ENCODE measurements around the gene SPOCK1. TPM values are rescaled to one million over a fixed set of nuclear protein-coding genes. Genes with fewer than 3 reads are reported as not detected.

Gene SPOCK1
- total and polyA plus RNA-seq, 9 of the 15 experiments (the other 6 are each of a cell fraction or from before 2014, with no cell fraction given): 0.01 to 0.35 (median 0.04) TPM; not detected in 6

GRCh38 chr5:137058089-137058488, 441.0 kb downstream of the SPOCK1 start (continued):
- TF ChIP-seq, protein P1, sequence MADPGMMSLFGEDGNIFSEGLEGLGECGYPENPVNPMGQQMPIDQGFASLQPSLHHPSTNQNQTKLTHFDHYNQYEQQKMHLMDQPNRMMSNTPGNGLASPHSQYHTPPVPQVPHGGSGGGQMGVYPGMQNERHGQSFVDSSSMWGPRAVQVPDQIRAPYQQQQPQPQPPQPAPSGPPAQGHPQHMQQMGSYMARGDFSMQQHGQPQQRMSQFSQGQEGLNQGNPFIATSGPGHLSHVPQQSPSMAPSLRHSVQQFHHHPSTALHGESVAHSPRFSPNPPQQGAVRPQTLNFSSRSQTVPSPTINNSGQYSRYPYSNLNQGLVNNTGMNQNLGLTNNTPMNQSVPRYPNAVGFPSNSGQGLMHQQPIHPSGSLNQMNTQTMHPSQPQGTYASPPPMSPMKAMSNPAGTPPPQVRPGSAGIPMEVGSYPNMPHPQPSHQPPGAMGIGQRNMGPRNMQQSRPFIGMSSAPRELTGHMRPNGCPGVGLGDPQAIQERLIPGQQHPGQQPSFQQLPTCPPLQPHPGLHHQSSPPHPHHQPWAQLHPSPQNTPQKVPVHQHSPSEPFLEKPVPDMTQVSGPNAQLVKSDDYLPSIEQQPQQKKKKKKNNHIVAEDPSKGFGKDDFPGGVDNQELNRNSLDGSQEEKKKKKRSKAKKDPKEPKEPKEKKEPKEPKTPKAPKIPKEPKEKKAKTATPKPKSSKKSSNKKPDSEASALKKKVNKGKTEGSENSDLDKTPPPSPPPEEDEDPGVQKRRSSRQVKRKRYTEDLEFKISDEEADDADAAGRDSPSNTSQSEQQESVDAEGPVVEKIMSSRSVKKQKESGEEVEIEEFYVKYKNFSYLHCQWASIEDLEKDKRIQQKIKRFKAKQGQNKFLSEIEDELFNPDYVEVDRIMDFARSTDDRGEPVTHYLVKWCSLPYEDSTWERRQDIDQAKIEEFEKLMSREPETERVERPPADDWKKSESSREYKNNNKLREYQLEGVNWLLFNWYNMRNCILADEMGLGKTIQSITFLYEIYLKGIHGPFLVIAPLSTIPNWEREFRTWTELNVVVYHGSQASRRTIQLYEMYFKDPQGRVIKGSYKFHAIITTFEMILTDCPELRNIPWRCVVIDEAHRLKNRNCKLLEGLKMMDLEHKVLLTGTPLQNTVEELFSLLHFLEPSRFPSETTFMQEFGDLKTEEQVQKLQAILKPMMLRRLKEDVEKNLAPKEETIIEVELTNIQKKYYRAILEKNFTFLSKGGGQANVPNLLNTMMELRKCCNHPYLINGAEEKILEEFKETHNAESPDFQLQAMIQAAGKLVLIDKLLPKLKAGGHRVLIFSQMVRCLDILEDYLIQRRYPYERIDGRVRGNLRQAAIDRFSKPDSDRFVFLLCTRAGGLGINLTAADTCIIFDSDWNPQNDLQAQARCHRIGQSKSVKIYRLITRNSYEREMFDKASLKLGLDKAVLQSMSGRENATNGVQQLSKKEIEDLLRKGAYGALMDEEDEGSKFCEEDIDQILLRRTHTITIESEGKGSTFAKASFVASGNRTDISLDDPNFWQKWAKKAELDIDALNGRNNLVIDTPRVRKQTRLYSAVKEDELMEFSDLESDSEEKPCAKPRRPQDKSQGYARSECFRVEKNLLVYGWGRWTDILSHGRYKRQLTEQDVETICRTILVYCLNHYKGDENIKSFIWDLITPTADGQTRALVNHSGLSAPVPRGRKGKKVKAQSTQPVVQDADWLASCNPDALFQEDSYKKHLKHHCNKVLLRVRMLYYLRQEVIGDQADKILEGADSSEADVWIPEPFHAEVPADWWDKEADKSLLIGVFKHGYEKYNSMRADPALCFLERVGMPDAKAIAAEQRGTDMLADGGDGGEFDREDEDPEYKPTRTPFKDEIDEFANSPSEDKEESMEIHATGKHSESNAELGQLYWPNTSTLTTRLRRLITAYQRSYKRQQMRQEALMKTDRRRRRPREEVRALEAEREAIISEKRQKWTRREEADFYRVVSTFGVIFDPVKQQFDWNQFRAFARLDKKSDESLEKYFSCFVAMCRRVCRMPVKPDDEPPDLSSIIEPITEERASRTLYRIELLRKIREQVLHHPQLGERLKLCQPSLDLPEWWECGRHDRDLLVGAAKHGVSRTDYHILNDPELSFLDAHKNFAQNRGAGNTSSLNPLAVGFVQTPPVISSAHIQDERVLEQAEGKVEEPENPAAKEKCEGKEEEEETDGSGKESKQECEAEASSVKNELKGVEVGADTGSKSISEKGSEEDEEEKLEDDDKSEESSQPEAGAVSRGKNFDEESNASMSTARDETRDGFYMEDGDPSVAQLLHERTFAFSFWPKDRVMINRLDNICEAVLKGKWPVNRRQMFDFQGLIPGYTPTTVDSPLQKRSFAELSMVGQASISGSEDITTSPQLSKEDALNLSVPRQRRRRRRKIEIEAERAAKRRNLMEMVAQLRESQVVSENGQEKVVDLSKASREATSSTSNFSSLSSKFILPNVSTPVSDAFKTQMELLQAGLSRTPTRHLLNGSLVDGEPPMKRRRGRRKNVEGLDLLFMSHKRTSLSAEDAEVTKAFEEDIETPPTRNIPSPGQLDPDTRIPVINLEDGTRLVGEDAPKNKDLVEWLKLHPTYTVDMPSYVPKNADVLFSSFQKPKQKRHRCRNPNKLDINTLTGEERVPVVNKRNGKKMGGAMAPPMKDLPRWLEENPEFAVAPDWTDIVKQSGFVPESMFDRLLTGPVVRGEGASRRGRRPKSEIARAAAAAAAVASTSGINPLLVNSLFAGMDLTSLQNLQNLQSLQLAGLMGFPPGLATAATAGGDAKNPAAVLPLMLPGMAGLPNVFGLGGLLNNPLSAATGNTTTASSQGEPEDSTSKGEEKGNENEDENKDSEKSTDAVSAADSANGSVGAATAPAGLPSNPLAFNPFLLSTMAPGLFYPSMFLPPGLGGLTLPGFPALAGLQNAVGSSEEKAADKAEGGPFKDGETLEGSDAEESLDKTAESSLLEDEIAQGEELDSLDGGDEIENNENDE (IDR thresholded peaks at IDR 0.05; ENCODE audit: low read depth, low read length): no peak
- TF ChIP-seq ELF1 (tag; IDR thresholded peaks at IDR 0.05) (no peak), LEF1 (IDR thresholded peaks at IDR 0.05) (no peak), ZBTB26 (CRISPR knock-in tag; IDR thresholded peaks at IDR 0.05) (no peak), PML (IDR thresholded peaks at IDR 0.05; ENCODE audit: low read length) (no peak), ETV6 (IDR thresholded peaks at IDR 0.05; ENCODE audit: borderline replicate concordance in 1 of 2, low read depth in 2 of 2, low read length in 1 of 2) (no peak), ETV6 (CRISPR knock-in tag; IDR thresholded peaks at IDR 0.05; ENCODE audit: borderline replicate concordance) (no peak), SMAD1 (IDR thresholded peaks at IDR 0.05; ENCODE audit: low read depth, low read length, partially characterized antibody) (no peak), MCM7 (IDR thresholded peaks at IDR 0.05) (no peak), ARID1B (IDR thresholded peaks at IDR 0.05) (no peak)
